Panc1 (cell line): ENCODE measurements around the gene ZC3H18. TPM values are rescaled to one million over a fixed set of nuclear protein-coding genes. Genes with fewer than 3 reads are reported as not detected.

Experiments used
- ATAC-seq: fragments of 200-7000 bp; cut with Tn5 transposase; 2 replicates; pipeline ENCODE4 v1.9.1; 2020; ENCODE audit warnings: mild to moderate bottlenecking, moderate library complexity
- BruUV-seq: library from RNA; stranded (reverse); fragments of 400-500 nt; replicated peaks from 2 replicates; lab custom pipeline; 2021; lab: Mats Ljungman, UMichigan
- CTCF ChIA-PET: fragments of 300-600 bp; sonication (Branson Sonifier 250); formaldehyde crosslinking; loops from one replicate; lab custom pipeline; 2022; ENCODE audit warnings: antibody characterized with exemption; lab: Charles Lee
- POLR2A ChIA-PET: fragments of 300-600 bp; sonication (Branson Sonifier 250); formaldehyde crosslinking; loops from one replicate; lab custom pipeline; 2022; ENCODE audit warnings: antibody characterized with exemption; lab: Charles Lee
- DNase-seq: peaks from one replicate; pipeline ENCODE4 v3.0.0-alpha.2; 2010; ENCODE audit warnings: low read depth, low spot score
- H3K27ac ChIP-seq: 2 replicates; pipeline ENCODE4 v1.5.1; 2011; ENCODE audit warnings: mild to moderate bottlenecking, low read length, inconsistent platforms
- H3K27me3 ChIP-seq: fragments of 200-500 bp; sonication (Bioruptor generic); 2 replicates; pipeline ENCODE4 v1.6.0; 2014; ENCODE audit warnings: low read length, inconsistent platforms; ENCODE audit not compliant: control insufficient read depth, insufficient read depth
- H3K36me3 ChIP-seq: fragments of 200-500 bp; sonication (Bioruptor generic); 2 replicates; pipeline ENCODE4 v1.5.1; 2014; ENCODE audit warnings: inconsistent platforms, mild to moderate bottlenecking, low read length, moderate library complexity; ENCODE audit not compliant: control insufficient read depth, insufficient read depth
- H3K4me1 ChIP-seq: 2 replicates; pipeline ENCODE4 v1.5.1; 2011; ENCODE audit warnings: inconsistent platforms, mild to moderate bottlenecking, low read length, moderate library complexity; ENCODE audit not compliant: control insufficient read depth, insufficient read depth
- H3K4me3 ChIP-seq, 2 experiments: 2 replicates each; pipeline ENCODE4 v1.5.1; 2011 to 2012; ENCODE audit warnings: low read depth in 2 of 2, low read length in 2 of 2, mild to moderate bottlenecking in 2 of 2, inconsistent platforms in 1 of 2, moderate library complexity in 1 of 2
- H3K9me3 ChIP-seq: fragments of 200-500 bp; sonication (Bioruptor generic); 2 replicates; pipeline ENCODE4 v1.5.1; 2014; ENCODE audit warnings: low read depth, mild to moderate bottlenecking, inconsistent platforms, low read length, moderate library complexity; ENCODE audit not compliant: control insufficient read depth, insufficient read depth
- CTCF ChIP-seq: fragments of 450-650 bp; IDR thresholded peaks from 2 replicates; pipeline ENCODE4 v1.5.1; 2017; ENCODE audit warnings: mild to moderate bottlenecking
- POLR2AphosphoS5 ChIP-seq: IDR thresholded peaks from 2 replicates; pipeline ENCODE4 v1.6.1; 2012; ENCODE audit warnings: mild to moderate bottlenecking, low read depth, low read length, moderate library complexity
- REST ChIP-seq, 2 experiments: IDR thresholded peaks; 2 replicates each; pipeline ENCODE4 v1.6.1; 2011 to 2012; ENCODE audit warnings: low read depth in 2 of 2, control low read depth in 1 of 2, low read length in 1 of 2, mild to moderate bottlenecking in 1 of 2, moderate library complexity in 1 of 2; ENCODE audit not compliant: insufficient read depth in 1 of 2
- SIN3A ChIP-seq: IDR thresholded peaks from 2 replicates; pipeline ENCODE4 v1.6.1; 2012; ENCODE audit warnings: low read depth, mild to moderate bottlenecking, low read length, moderate library complexity, borderline replicate concordance; ENCODE audit not compliant: insufficient read depth
- TCF7L2 ChIP-seq: IDR thresholded peaks from 2 replicates; pipeline ENCODE4 v1.6.1; 2011; ENCODE audit warnings: mild to moderate bottlenecking, low read depth, low read length, inconsistent platforms
- in situ Hi-C: cut with HindIII; loops from 2 replicates; pipeline ENCODE4 v1.10.0; 2016; ENCODE audit warnings: low sequenced_read_pairs, low pct_unique_long_range_greater_than_20kb
- intact Hi-C: fragments of 100-400 bp; cut with micrococcal nuclease; formaldehyde crosslinking; loops from one replicate; pipeline ENCODE4 v1.10.0; 2022; ENCODE audit not compliant: unreplicated experiment
- total RNA-seq: library from RNA; stranded (reverse); gene quantifications from one replicate; pipeline ENCODE4 v1.2.1, GENCODE V29; 2021; ENCODE audit not compliant: unreplicated experiment

The ZC3H18 gene
- total RNA-seq, 1 experiment from 2014 or later, result 45.9 TPM

GRCh38 chr16:88535191-88535856 is 34.9 kb upstream of the ZC3H18 start:
- intact Hi-C loops (no loop called here), in situ Hi-C loops (no loop called here)
- DNase-seq, result no peak
- ATAC-seq, result no peak
- BruUV-seq, result no TSS peak
- no peaks in the 10 kb centered on the region for H3K9me3 ChIP-seq
- ChIA-PET POLR2A (no interaction called here), CTCF (no interaction called here)
- H3K27me3 ChIP-seq, result no peaks in the 10 kb centered on the region
- no peak overlapping the region for H3K27ac ChIP-seq
- TF ChIP-seq SIN3A (no peak), REST (IDR thresholded peaks at IDR 0.05; ENCODE audit: insufficient read depth in 1 of 2, low read depth in 2 of 2, low read length in 1 of 2) (no peak), CTCF (no peak), TCF7L2 (no peak), POLR2AphosphoS5 (no peak)
- no peaks in the 10 kb centered on the region for H3K4me1 ChIP-seq
- H3K4me3 ChIP-seq, result no peak overlapping the region
- H3K36me3 ChIP-seq, result no peaks in the 10 kb centered on the region; the same call in 1 of the 2 replicates

GRCh38 chr16:88535857-88536222 is 34.4 kb upstream of the ZC3H18 start:
- ChIA-PET POLR2A (interaction anchor here (0.8 kb wide), 1 partner anchor 34 kb away, joined by 13 read pairs; the partner anchor contains the start of gene ZC3H18), CTCF (no interaction called here)
- no peak overlapping the region for H3K27ac ChIP-seq
- in situ Hi-C loops (no loop called here), intact Hi-C loops (no loop called here)
- ATAC-seq (no peak), DNase-seq (no peak)
- H3K27me3 ChIP-seq, result no peaks in the 10 kb centered on the region
- BruUV-seq, result no TSS peak
- no peaks in the 10 kb centered on the region for H3K9me3 ChIP-seq
- no peak overlapping the region for H3K4me3 ChIP-seq
- no peaks in the 10 kb centered on the region; the same call in 1 of the 2 replicates for H3K36me3 ChIP-seq
- H3K4me1 ChIP-seq, result no peaks in the 10 kb centered on the region
- TF ChIP-seq TCF7L2 (no peak), REST (IDR thresholded peaks at IDR 0.05; ENCODE audit: insufficient read depth in 1 of 2, low read depth in 2 of 2, low read length in 1 of 2) (no peak), SIN3A (no peak), CTCF (no peak), POLR2AphosphoS5 (no peak)
